Activated CD8-positive, alpha-beta memory T cell treated with anti-CD3 and anti-CD28 coated beads for 1 hour (primary cell): Measurements from ENCODE around the gene OR2AK2.

ENCODE experiments used
- DNase-seq, 2 donors: peaks; one replicate each; pipeline ENCODE4 v3.0.0-alpha.2; 2020; ENCODE audit warnings: low read depth in 1 of 2; ENCODE audit errors: extremely low read depth in 1 of 2

The OR2AK2 gene

GRCh38 chr1:247964933-247965332 lies at the start of gene OR2AK2:
TSS of gene OR2AK2 (plus strand) at chr1:247965233. CDS start at chr1:247965377, 144 bp downstream.
- no peak for DNase-seq

- no peak for DNase-seq
Measured at GRCh38 chr1:247919952-247920351, 45.1 kb upstream of the OR2AK2 start, which contains the start of gene OR2T8. TSS of gene OR2T8 (plus strand) at chr1:247920252. CDS start at chr1:247921018, 766 bp downstream.

- no peak for DNase-seq
Measured at GRCh38 chr1:247923941-247924340, 41.1 kb upstream of the OR2AK2 start.

- no peak for DNase-seq
Measured at GRCh38 chr1:247924868-247925267, 40.2 kb upstream of the OR2AK2 start, which contains the start of gene OR2AJ1. TSS of gene OR2AJ1 (plus strand) at chr1:247924889. CDS start at chr1:247933769, 8,880 bp downstream.

GRCh38 chr1:247933989-247934388 lies 31.0 kb upstream of the OR2AK2 start:
- no peak for DNase-seq

- DNase-seq = no peak
Measured at GRCh38 chr1:247935781-247936180, 29.3 kb upstream of the OR2AK2 start.

- DNase-seq = no peak
Measured at GRCh38 chr1:247936415-247936814, 28.6 kb upstream of the OR2AK2 start.

GRCh38 chr1:247936965-247937734 lies 27.9 kb upstream of the OR2AK2 start:
- peak; percentile 64 to 65 for DNase-seq

- no peak for DNase-seq
Measured at GRCh38 chr1:247942624-247943023, 22.4 kb upstream of the OR2AK2 start.

GRCh38 chr1:247948558-247948957 lies 16.5 kb upstream of the OR2AK2 start, which contains the start of gene OR2L8:
TSS of gene OR2L8 (plus strand) at chr1:247948858. CDS start at chr1:247948858, 0 bp downstream.
- DNase-seq = no peak

- no peak for DNase-seq
Measured at GRCh38 chr1:247953408-247953807, 11.6 kb upstream of the OR2AK2 start.

- no peak for DNase-seq
Measured at GRCh38 chr1:247961791-247962190, 3.2 kb upstream of the OR2AK2 start.

GRCh38 chr1:247962911-247963588 lies 2.0 kb upstream of the OR2AK2 start:
- DNase-seq = no peak

GRCh38 chr1:247966532-247967204 lies 1.6 kb downstream of the OR2AK2 start:
- no peak for DNase-seq

GRCh38 chr1:247992986-247993385 lies 28.0 kb downstream of the OR2AK2 start:
- DNase-seq = no peak

- no peak for DNase-seq
Measured at GRCh38 chr1:247998811-247999210, 33.8 kb downstream of the OR2AK2 start.

- DNase-seq = no peak
Measured at GRCh38 chr1:248000169-248000568, 35.1 kb downstream of the OR2AK2 start.

GRCh38 chr1:248007778-248008177 lies 42.7 kb downstream of the OR2AK2 start:
- DNase-seq = no peak

- no peak for DNase-seq
Measured at GRCh38 chr1:248009681-248010080, 44.6 kb downstream of the OR2AK2 start.

GRCh38 chr1:248013229-248013710 lies 48.2 kb downstream of the OR2AK2 start, which contains the start of gene OR2L5:
TSS of gene OR2L5 (plus strand) at chr1:248013660. CDS start at chr1:248021948, 8,288 bp downstream.
- no peak for DNase-seq

GRCh38 chr1:248015803-248016202 lies 50.8 kb downstream of the OR2AK2 start:
- no peak for DNase-seq
